ENCODE data around the gene ESYT2.

GRCh38 chr7:158733220-158733519 is 96.1 kb downstream of the ESYT2 start:
- no peak for TF ChIP-seq CTCF (conservative IDR thresholded peaks at IDR 0.05 in 1 of 2, IDR thresholded peaks at IDR 0.05 in 1 of 2; ENCODE audit: extremely low read depth in 1 of 2, insufficient read depth in 1 of 2, low read depth in 1 of 2, low read length in 2 of 2)
- TF ChIP-seq EZH2 (IDR thresholded peaks at IDR 0.05; ENCODE audit: borderline replicate concordance, low read length): no peak

All from mammary epithelial cell (primary cell).